ENCODE data around the gene LENEP.
"Not testable (repeated sequence)": the region's sequence is repeated elsewhere in the genome, so short reads cannot be mapped to it uniquely, and the experiment has no call there.

Gene LENEP

GRCh38 chr1:154974808-154975408 is 18.5 kb upstream of the LENEP start:
- DNase-seq (ENCODE audit: low spot score): peak; percentile 92

GRCh38 chr1:154975409-154976059 is 17.9 kb upstream of the LENEP start:
- DNase-seq (ENCODE audit: low spot score): no peak

- DNase-seq (ENCODE audit: low spot score): not testable (repeated sequence)
Measured at GRCh38 chr1:154977762-154978161, 15.6 kb upstream of the LENEP start.

- no peak for DNase-seq (ENCODE audit: low spot score)
Measured at GRCh38 chr1:154978360-154978759, 15.0 kb upstream of the LENEP start.

- DNase-seq (ENCODE audit: low spot score): no peak
Measured at GRCh38 chr1:154982341-154982740, 11.0 kb upstream of the LENEP start.

- DNase-seq (ENCODE audit: low spot score): peak; percentile 97
Measured at GRCh38 chr1:154982897-154983648, 10.3 kb upstream of the LENEP start, which contains the start of gene FLAD1. Gene FLAD1, plus strand, starts transcription at chr1:154983344. Its CDS starts 351 bp downstream, at chr1:154983695.

GRCh38 chr1:154983776-154984466 is 9.5 kb upstream of the LENEP start:
- DNase-seq (ENCODE audit: low spot score): no peak

GRCh38 chr1:154986736-154987135 is 6.7 kb upstream of the LENEP start:
- DNase-seq (ENCODE audit: low spot score): not testable (repeated sequence)

GRCh38 chr1:154987326-154987725 is 6.1 kb upstream of the LENEP start:
- no peak for DNase-seq (ENCODE audit: low spot score)

GRCh38 chr1:154988058-154988954 is 5.1 kb upstream of the LENEP start:
- no peak for DNase-seq (ENCODE audit: low spot score)

- DNase-seq (ENCODE audit: low spot score): no peak
Measured at GRCh38 chr1:154989195-154989860, 4.1 kb upstream of the LENEP start.

- DNase-seq (ENCODE audit: low spot score): no peak
Measured at GRCh38 chr1:154990276-154990675, 3.1 kb upstream of the LENEP start.

GRCh38 chr1:154992721-154993571 is 440 bp upstream of the LENEP start:
- DNase-seq (ENCODE audit: low spot score): no peak

GRCh38 chr1:154994269-154994587 is 842 bp downstream of the LENEP start:
- no peak for DNase-seq (ENCODE audit: low spot score)

GRCh38 chr1:154994591-154994990 is 1.2 kb downstream of the LENEP start:
- DNase-seq (ENCODE audit: low spot score): no peak

- peak; percentile 80 for DNase-seq (ENCODE audit: low spot score)
Measured at GRCh38 chr1:154995301-154995983, 2.1 kb downstream of the LENEP start.

- no peak for DNase-seq (ENCODE audit: low spot score)
Measured at GRCh38 chr1:154996966-154997701, 3.7 kb downstream of the LENEP start.

GRCh38 chr1:154998201-154998780 is 4.9 kb downstream of the LENEP start:
- no peak for DNase-seq (ENCODE audit: low spot score)
